Endothelial cell of umbilical vein (primary cell): ENCODE measurements around the gene UBE3D. TPM values are rescaled to one million over a fixed set of nuclear protein-coding genes. Genes with fewer than 3 reads are reported as not detected.

Source experiments
- BruUV-seq: library from RNA; stranded (reverse); fragments of 400-500 nt; replicated peaks from 2 replicates; lab custom pipeline; 2021; lab: Mats Ljungman, UMichigan
- CTCF ChIA-PET: fragments of 300-600, 350-600 bp; sonication (Branson Sonifier 250); formaldehyde crosslinking; loops from one replicate; lab custom pipeline; 2021; ENCODE audit warnings: antibody characterized with exemption, inconsistent platforms; lab: Charles Lee
- POLR2A ChIA-PET: fragments of 300-600, 350-600 bp; sonication (Branson Sonifier 250); formaldehyde crosslinking; loops from one replicate; lab custom pipeline; 2021; ENCODE audit warnings: antibody characterized with exemption, inconsistent platforms; lab: Charles Lee
- DNase-seq: peaks from one replicate; pipeline ENCODE4 v3.0.0-alpha.2; 2011; ENCODE audit warnings: low read depth, low spot score
- FAIRE-seq: peaks from 2 replicates; lab custom pipeline; 2011; peaks lifted over from hg19 to GRCh38; lab: Jason Lieb, UNC
- H2AFZ ChIP-seq: 2 replicates; pipeline ENCODE4 v1.6.0; 2012; ENCODE audit warnings: low read depth, low read length, control low read depth, inconsistent platforms
- H3K27ac ChIP-seq: 2 replicates; pipeline ENCODE4 v1.5.1; 2011; ENCODE audit warnings: low read depth, mild to moderate bottlenecking, control low read depth, low read length, moderate library complexity; ENCODE audit not compliant: insufficient read depth
- H3K27me3 ChIP-seq, 2 experiments: 2 replicates each; pipeline versions ENCODE4 v1.6.0 to v1.6.1; 2011; ENCODE audit warnings: low read length in 2 of 2, mixed read lengths in 1 of 2; ENCODE audit not compliant: control insufficient read depth in 2 of 2, insufficient read depth in 2 of 2
- H3K36me3 ChIP-seq, 2 experiments: 2 replicates in 1 of 2; 3 replicates in 1 of 2; pipeline ENCODE4 v1.5.1; 2011; ENCODE audit warnings: low read length in 2 of 2, mild to moderate bottlenecking in 1 of 2, moderate library complexity in 1 of 2; ENCODE audit not compliant: control insufficient read depth in 2 of 2, insufficient read depth in 2 of 2; ENCODE audit errors: extremely low read depth in 1 of 2
- H3K4me1 ChIP-seq: 3 replicates; pipeline ENCODE4 v1.5.1; 2011; ENCODE audit warnings: mild to moderate bottlenecking, low read length; ENCODE audit not compliant: control insufficient read depth, insufficient read depth; ENCODE audit errors: extremely low read depth
- H3K4me2 ChIP-seq: 2 replicates; pipeline ENCODE4 v1.6.1; 2011; ENCODE audit warnings: low read length, control low read depth, mixed read lengths; ENCODE audit not compliant: insufficient read depth
- H3K4me3 ChIP-seq, 3 experiments: fragments of 200-600 bp in 1 of 3; sonication (generic), shearing (Covaris generic) in 1 of 3; replicated peaks in 1 of 3; 2 replicates each; pipeline ENCODE4 v1.5.1; 2011 to 2016; ENCODE audit warnings: control low read depth in 3 of 3, low read length in 3 of 3, mild to moderate bottlenecking in 2 of 3, inconsistent platforms in 1 of 3, low read depth in 1 of 3, moderate library complexity in 1 of 3; ENCODE audit not compliant: insufficient read depth in 1 of 3
- H3K79me2 ChIP-seq: 2 replicates; pipeline ENCODE4 v1.6.0; 2012; ENCODE audit warnings: low read length, inconsistent platforms; ENCODE audit not compliant: control insufficient read depth, insufficient read depth
- H3K9ac ChIP-seq: replicated peaks from 2 replicates; pipeline ENCODE3; 2011; ENCODE audit warnings: low read length, control low read depth; ENCODE audit not compliant: insufficient read depth; ENCODE audit errors: extremely low read depth
- H3K9me1 ChIP-seq: replicated peaks from 3 replicates; pipeline ENCODE4 v1.6.0; 2011; ENCODE audit warnings: mild to moderate bottlenecking, low read length; ENCODE audit not compliant: control insufficient read depth, insufficient read depth; ENCODE audit errors: extremely low read depth
- H3K9me3 ChIP-seq: replicated peaks from 2 replicates; pipeline ENCODE4 v1.5.1; 2012; ENCODE audit warnings: low read length, inconsistent platforms; ENCODE audit not compliant: control insufficient read depth, insufficient read depth
- H4K20me1 ChIP-seq: replicated peaks from 2 replicates; pipeline ENCODE3; 2011; ENCODE audit warnings: mild to moderate bottlenecking, low read length; ENCODE audit not compliant: control insufficient read depth, insufficient read depth; ENCODE audit errors: extremely low read depth
- CTCF ChIP-seq, 2 donors: IDR thresholded peaks; 1 replicate in 1 of 2; 2 replicates in 1 of 2; pipeline ENCODE4 v1.5.1; 2011; ENCODE audit warnings: low read length in 2 of 2, mild to moderate bottlenecking in 2 of 2, moderate library complexity in 2 of 2, control low read depth in 1 of 2, inconsistent platforms in 1 of 2, low read depth in 1 of 2; ENCODE audit not compliant: insufficient read depth in 1 of 2; ENCODE audit errors: extremely low read depth in 1 of 2
- EZH2 ChIP-seq: IDR thresholded peaks from 2 replicates; pipeline ENCODE4 v1.6.1; 2012; ENCODE audit warnings: borderline replicate concordance, low read depth, mild to moderate bottlenecking, moderate library complexity, low read length, inconsistent platforms; ENCODE audit not compliant: severe bottlenecking
- FOS ChIP-seq: IDR thresholded peaks from 2 replicates; pipeline ENCODE4 v1.6.1; 2011; ENCODE audit warnings: mild to moderate bottlenecking, low read length, moderate library complexity, borderline replicate concordance; ENCODE audit not compliant: insufficient read depth
- GATA2 ChIP-seq: IDR thresholded peaks from 2 replicates; pipeline ENCODE4 v1.7.0; 2011; ENCODE audit warnings: low read depth, mild to moderate bottlenecking, moderate library complexity, mixed read lengths, low read length; ENCODE audit not compliant: insufficient read length, insufficient read depth
- JUN ChIP-seq: IDR thresholded peaks from 2 replicates; pipeline ENCODE4 v1.6.1; 2011; ENCODE audit warnings: borderline replicate concordance, low read depth; ENCODE audit not compliant: insufficient read length, insufficient read depth
- MAX ChIP-seq: IDR thresholded peaks from 2 replicates; pipeline ENCODE4 v1.6.1; 2011; ENCODE audit not compliant: insufficient read depth, insufficient read length
- MYC ChIP-seq: IDR thresholded peaks from one replicate; pipeline ENCODE4 v1.6.1; 2011; ENCODE audit warnings: mild to moderate bottlenecking, low read depth, low read length
- POLR2A ChIP-seq: IDR thresholded peaks from 2 replicates; pipeline ENCODE4 v1.6.1; 2012; ENCODE audit warnings: low read depth, mild to moderate bottlenecking, control low read depth, low read length
- POLR2AphosphoS5 ChIP-seq: IDR thresholded peaks from 2 replicates; pipeline ENCODE4 v1.6.1; 2012; ENCODE audit warnings: low read depth, mild to moderate bottlenecking, control low read depth, low read length, moderate library complexity; ENCODE audit not compliant: insufficient read depth
- dilution Hi-C: fragments of 300-500 bp; cut with MboI; formaldehyde crosslinking; loops from one replicate; pipeline ENCODE4 v1.15.0; 2019; ENCODE audit warnings: low sequenced_read_pairs; ENCODE audit not compliant: extremely low pct_ligation_motif_present
- intact Hi-C: fragments of 100-400 bp; cut with micrococcal nuclease; formaldehyde crosslinking; loops from one replicate; pipeline ENCODE4 v1.10.0; 2022
- polyA plus RNA-seq, 4 experiments: library from polyadenylated mRNA; depleted of rRNA in 3 of 4; stranded (reverse) in 3 of 4; unstranded in 1 of 4; fragments of >200 nt; gene quantifications; 2 replicates each; pipeline versions ENCODE4 v1.2.1 to v1.2.3, GENCODE V29; 2011 to 2012; ENCODE audit warnings: missing spikeins in 1 of 4
- total RNA-seq: library from RNA; stranded (reverse); gene quantifications from 2 replicates; pipeline ENCODE4 v1.2.3, GENCODE V29; 2021

UBE3D gene
- total and polyA plus RNA-seq, 2 donors (not counting 3 experiments of a cell fraction or from before 2014, with no cell fraction given) = 1.9 to 6.2 TPM

GRCh38 chr6:83038246-83038645 lies 27.4 kb downstream of the UBE3D start:
- Histone ChIP-seq H3K9me3 (no peaks in the 10 kb centered on the region), H4K20me1 (no peaks in the 10 kb centered on the region), H3K36me3 (peaks cover 0 to 3% of the 10 kb centered on the region in 2 experiments), H3K4me3 (no peak overlapping the region), H3K4me2 (no peak overlapping the region), H3K79me2 (no peaks in the 10 kb centered on the region), H3K9ac (no peak overlapping the region), H3K27ac (no peak overlapping the region), H3K4me1 (no peaks in the 10 kb centered on the region), H3K27me3 (no peaks in the 10 kb centered on the region), H2AFZ (no peak overlapping the region), H3K9me1 (no peaks in the 10 kb centered on the region)
- CTCF ChIA-PET = no interaction called here
- no peak for TF ChIP-seq EZH2
- TF ChIP-seq MYC = no peak
- TF ChIP-seq GATA2 = no peak
- TF ChIP-seq JUN = no peak
- no peak for TF ChIP-seq POLR2A
- TF ChIP-seq POLR2AphosphoS5 = no peak
- no peak for TF ChIP-seq FOS
- TF ChIP-seq CTCF (IDR thresholded peaks at IDR 0.05; ENCODE audit: extremely low read depth in 1 of 2, insufficient read depth in 1 of 2, low read depth in 1 of 2, low read length in 2 of 2) = no peak
- TF ChIP-seq MAX = no peak
- intact Hi-C loops = no loop called here
- FAIRE-seq (no peak), DNase-seq (no peak)
- no TSS peak for BruUV-seq
- dilution Hi-C loops = no loop called here
- POLR2A ChIA-PET = interaction anchor here (0.6 kb wide), 1 partner anchor 9 kb away, joined by 3 read pairs; no protein-coding TSS in a partner anchor
